T-cell (primary cell): ENCODE measurements around the gene CREBRF. TPM values are rescaled to one million over a fixed set of nuclear protein-coding genes. Genes with fewer than 3 reads are reported as not detected.

Experiments
- ATAC-seq, 4 experiments: fragments of 200-7000 bp in 3 of 4; fragments of 150-1000 bp in 1 of 4; cut with Tn5 transposase; replicated peaks in 1 of 4; 1 replicate in 3 of 4; 2 replicates in 1 of 4; pipeline ENCODE4 v1.10.0; 2021; ENCODE audit warnings: moderate library complexity in 3 of 4, mild to moderate bottlenecking in 2 of 4, moderate number of reproducible peaks in 1 of 4
- CTCF ChIA-PET, 2 donors: fragments of 300-600 bp; sonication (Branson Sonifier 250); formaldehyde crosslinking; loops; one replicate each; lab custom pipeline; 2022; ENCODE audit warnings: antibody characterized with exemption in 2 of 2; lab: Charles Lee
- POLR2A ChIA-PET, 2 donors: fragments of 300-600 bp; sonication (Branson Sonifier 250); formaldehyde crosslinking; loops; one replicate each; lab custom pipeline; 2022; ENCODE audit warnings: antibody characterized with exemption in 2 of 2; lab: Charles Lee
- DNase-seq, 35 experiments: peaks; one replicate each; pipeline versions ENCODE4 v3.0.0 to v3.0.0-alpha.2; 2013 to 2023
- H3K27ac ChIP-seq: one replicate; pipeline ENCODE4 v1.5.1; 2013; ENCODE audit warnings: low read length
- H3K27me3 ChIP-seq, 2 experiments: replicated peaks in 1 of 2; 1 replicate in 1 of 2; 2 replicates in 1 of 2; pipeline versions ENCODE4 v1.6.1 to v1.7.0; 2013; ENCODE audit warnings: low read length in 1 of 2, mixed read lengths in 1 of 2; ENCODE audit not compliant: control insufficient read depth in 2 of 2, insufficient read depth in 2 of 2; ENCODE audit errors: extremely low read depth in 1 of 2
- H3K36me3 ChIP-seq, 2 donors: 1 replicate in 1 of 2; 2 replicates in 1 of 2; pipeline versions ENCODE4 v1.6.1 to v1.7.0; 2013; ENCODE audit warnings: low read length in 1 of 2; ENCODE audit not compliant: control insufficient read depth in 2 of 2, insufficient read depth in 1 of 2; ENCODE audit errors: extremely low read depth in 1 of 2
- H3K4me1 ChIP-seq, 2 experiments: 1 replicate in 1 of 2; 2 replicates in 1 of 2; pipeline versions ENCODE4 v1.6.1 to v1.7.0; 2013; ENCODE audit warnings: low read length in 2 of 2, mixed read lengths in 1 of 2; ENCODE audit not compliant: insufficient read depth in 2 of 2, control insufficient read depth in 1 of 2; ENCODE audit errors: extremely low read depth in 1 of 2
- H3K4me3 ChIP-seq, 2 donors: 1 replicate in 1 of 2; 2 replicates in 1 of 2; pipeline versions ENCODE4 v1.5.1 to v1.7.0; 2013; ENCODE audit warnings: mild to moderate bottlenecking in 2 of 2, low read length in 1 of 2, moderate library complexity in 1 of 2; ENCODE audit not compliant: control insufficient read depth in 1 of 2; ENCODE audit errors: extremely low read depth in 1 of 2
- H3K9me3 ChIP-seq: 2 replicates; pipeline ENCODE4 v1.7.0; 2013
- H3K27ac Mint-ChIP-seq, 2 donors: one replicate each; pipeline ENCODE4 v1.8.0; 2020 to 2021; ENCODE audit warnings: mild to moderate bottlenecking in 2 of 2, mixed read lengths in 2 of 2
- H3K27me3 Mint-ChIP-seq, 2 donors: one replicate each; pipeline ENCODE4 v1.8.0; 2021 to 2022; ENCODE audit warnings: mixed read lengths in 2 of 2
- H3K36me3 Mint-ChIP-seq: one replicate; pipeline ENCODE4 v1.8.0; 2021; ENCODE audit warnings: mixed read lengths
- H3K4me1 Mint-ChIP-seq, 3 donors: one replicate each; pipeline ENCODE4 v1.8.0; 2020 to 2022; ENCODE audit warnings: mixed read lengths in 3 of 3, mild to moderate bottlenecking in 1 of 3
- H3K4me3 Mint-ChIP-seq, 3 donors: one replicate each; pipeline ENCODE4 v1.8.0; 2020 to 2022; ENCODE audit warnings: mild to moderate bottlenecking in 3 of 3, mixed read lengths in 3 of 3, moderate library complexity in 3 of 3
- H3K9me3 Mint-ChIP-seq, 3 donors: one replicate each; pipeline ENCODE4 v1.8.0; 2020 to 2022; ENCODE audit warnings: mixed read lengths in 3 of 3
- WGBS: methylation state at CpG from one replicate; pipeline ENCODE4 v1.1.5; 2013; ENCODE audit warnings: missing lambda C conversion rate; ENCODE audit not compliant: insufficient coverage; 5-methylcytosine and 5-hydroxymethylcytosine counted together
- total RNA-seq, 35 experiments: library from RNA in 6 of 35; stranded (reverse) in 6 of 35; fragments of 120-200 nt in 1 of 35; gene quantifications; one replicate each; pipeline versions ENCODE4 v1.2.1 to v1.2.4 and lab custom pipeline; 2013 to 2026

CREBRF gene
- total RNA-seq, 5 donors from 2014 or later (not counting 1 experiment from before 2014, with no cell fraction given), result 77.8 to 94.7 (median 89.7) TPM

- Mint-ChIP-seq H3K36me3 (peaks cover 42% of the 10 kb centered on the region), H3K4me3 (no peak overlapping the region), H3K4me1 (peaks cover 47 to 52% (median 51%) of the 10 kb centered on the region in 3 donors), H3K9me3 (peaks cover 0 to 3% (median 0%) of the 10 kb centered on the region in 3 donors), H3K27me3 (no peaks in the 10 kb centered on the region), H3K27ac (no peak overlapping the region)
- POLR2A ChIA-PET, result no interaction called here
- H3K4me1 ChIP-seq, result peaks cover 0 to 6% of the 10 kb centered on the region in 2 experiments
- no peaks in the 10 kb centered on the region for H3K9me3 ChIP-seq
- H3K27ac ChIP-seq, result no peak overlapping the region
- no peaks in the 10 kb centered on the region for H3K27me3 ChIP-seq
- ATAC-seq (no peak), DNase-seq (no peak)
- CTCF ChIA-PET, result no interaction called here
- 100% methylated on average over 2 of the region's 3 CpGs for WGBS
- H3K4me3 ChIP-seq, result no peak overlapping the region
- H3K36me3 ChIP-seq, result peaks cover 3 to 15% of the 10 kb centered on the region in 2 donors
These were observed 22.7 kb downstream of the CREBRF start for GRCh38 chr5:173078878-173079277.

DNA sequence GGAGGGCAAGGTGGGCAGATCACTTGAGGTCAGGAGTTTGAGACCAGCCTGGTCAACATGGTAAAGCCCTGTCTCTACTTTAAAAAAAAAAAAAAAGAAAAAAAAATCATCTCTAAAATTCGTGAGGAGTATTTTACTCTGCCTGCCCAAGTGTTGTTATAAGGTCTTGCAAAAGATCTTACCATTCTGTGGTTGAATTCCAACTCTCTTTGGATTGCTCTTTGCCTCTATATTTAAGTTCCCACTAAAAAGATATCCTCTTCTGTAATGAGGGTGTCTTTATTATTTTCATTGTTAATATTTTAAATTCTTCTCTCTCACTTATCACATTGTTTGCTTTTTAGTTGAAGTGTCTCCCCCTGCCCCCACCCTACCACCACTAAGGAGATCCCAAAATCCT lies 33.4 kb downstream of the CREBRF start:
- Mint-ChIP-seq H3K27ac (no peak overlapping the region), H3K4me3 (no peak overlapping the region), H3K4me1 (peaks cover 30 to 34% (median 33%) of the 10 kb centered on the region in 3 donors), H3K9me3 (no peaks in the 10 kb centered on the region), H3K36me3 (peaks cover 51% of the 10 kb centered on the region), H3K27me3 (no peaks in the 10 kb centered on the region)
- ChIA-PET POLR2A (no interaction called here), CTCF (interaction anchor here in 1 of 2 donors (0.7 kb wide), 1 partner anchor 54 kb away, joined by 3 read pairs; no protein-coding TSS in a partner anchor)
- Histone ChIP-seq H3K9me3 (no peaks in the 10 kb centered on the region), H3K4me1 (no peaks in the 10 kb centered on the region), H3K27me3 (no peaks in the 10 kb centered on the region), H3K4me3 (no peak overlapping the region), H3K27ac (no peak overlapping the region), H3K36me3 (peaks cover 12 to 40% of the 10 kb centered on the region in 2 donors)
- WGBS, result no CpG with 5 or more reads among the region's 1 CpG
- ATAC-seq, result no peak
- no peak for DNase-seq

DNA sequence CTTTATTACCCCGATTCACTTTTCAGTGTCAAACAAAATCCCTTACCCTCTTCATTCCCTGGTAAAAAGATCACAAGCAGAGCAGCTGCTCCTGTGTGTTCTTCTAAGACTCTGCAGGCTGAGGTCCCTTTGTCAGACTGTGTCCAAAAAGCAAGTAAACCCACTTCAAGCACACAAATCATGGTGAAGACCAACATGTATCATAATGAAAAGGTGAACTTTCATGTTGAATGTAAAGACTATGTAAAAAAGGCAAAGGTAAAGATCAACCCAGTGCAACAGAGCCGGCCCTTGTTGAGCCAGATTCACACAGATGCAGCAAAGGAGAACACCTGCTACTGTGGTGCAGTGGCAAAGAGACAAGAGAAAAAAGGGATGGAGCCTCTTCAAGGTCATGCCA lies 34.5 kb downstream of the CREBRF start:
- H3K27ac ChIP-seq, result no peak overlapping the region
- WGBS, result 57% methylated on average over 2 of the region's 2 CpGs
- DNase-seq (no peak), ATAC-seq (no peak)
- H3K36me3 Mint-ChIP-seq, result peaks cover 51% of the 10 kb centered on the region
- no peaks in the 10 kb centered on the region for H3K4me1 ChIP-seq
- H3K4me3 ChIP-seq, result no peak overlapping the region
- no peak overlapping the region for H3K4me3 Mint-ChIP-seq
- no peaks in the 10 kb centered on the region for H3K9me3 ChIP-seq
- no peaks in the 10 kb centered on the region for H3K9me3 Mint-ChIP-seq
- no peaks in the 10 kb centered on the region for H3K27me3 ChIP-seq
- H3K27me3 Mint-ChIP-seq, result no peaks in the 10 kb centered on the region
- ChIA-PET POLR2A (no interaction called here), CTCF (no interaction called here)
- peak overlapping the region; percentile 29 to 37 for H3K27ac Mint-ChIP-seq
- H3K4me1 Mint-ChIP-seq, result peaks cover 30 to 36% (median 35%) of the 10 kb centered on the region in 3 donors
- peaks cover 7 to 33% of the 10 kb centered on the region in 2 donors for H3K36me3 ChIP-seq

- Histone ChIP-seq H3K9me3 (no peaks in the 10 kb centered on the region), H3K36me3 (peaks cover 4 to 22% of the 10 kb centered on the region in 2 donors), H3K27ac (no peak overlapping the region), H3K4me3 (no peak overlapping the region), H3K4me1 (no peaks in the 10 kb centered on the region), H3K27me3 (no peaks in the 10 kb centered on the region)
- peaks cover 36 to 42% (median 39%) of the 10 kb centered on the region in 3 donors for H3K4me1 Mint-ChIP-seq
- no peaks in the 10 kb centered on the region for H3K27me3 Mint-ChIP-seq
- H3K36me3 Mint-ChIP-seq, result peaks cover 40% of the 10 kb centered on the region
- WGBS, result no CpG with 5 or more reads among the region's 5 CpGs
- no peak overlapping the region for H3K27ac Mint-ChIP-seq
- H3K4me3 Mint-ChIP-seq, result no peak overlapping the region
- POLR2A ChIA-PET, result interaction anchor here in 1 of 2 donors (0.8 kb wide), 1 partner anchor 85 kb away, joined by 3 read pairs; no protein-coding TSS in a partner anchor
- CTCF ChIA-PET, result interaction anchor here in 1 of 2 donors (1.0 kb wide), 1 partner anchor 27 kb away, joined by 4 read pairs; no protein-coding TSS in a partner anchor
- no peak for DNase-seq
- no peak for ATAC-seq
- H3K9me3 Mint-ChIP-seq, result no peaks in the 10 kb centered on the region
These were observed 35.8 kb downstream of the CREBRF start for GRCh38 chr5:173091981-173092380.

DNA sequence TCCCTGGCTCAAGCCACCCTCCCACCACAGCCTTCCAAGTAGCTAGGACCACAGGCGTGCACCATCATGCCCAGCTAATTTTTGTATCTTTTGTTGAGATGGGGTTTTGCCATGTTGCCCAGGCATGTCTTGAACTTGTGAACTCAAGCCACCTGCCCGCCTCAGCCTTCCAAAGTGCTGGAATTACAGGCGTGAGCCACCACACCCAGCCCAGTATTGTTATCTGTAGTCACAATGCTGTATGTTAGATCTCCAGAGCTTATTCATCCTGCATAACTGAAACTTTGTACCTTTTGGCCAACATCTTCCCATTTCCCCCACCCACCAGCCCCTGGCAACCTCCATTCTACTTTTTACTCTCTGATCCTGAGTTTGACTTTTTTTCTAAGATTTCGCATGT lies 37.5 kb downstream of the CREBRF start:
- DNase-seq, result no peak
- H3K27me3 ChIP-seq, result no peaks in the 10 kb centered on the region
- Mint-ChIP-seq H3K36me3 (peaks cover 46% of the 10 kb centered on the region), H3K4me3 (no peak overlapping the region), H3K4me1 (peaks cover 51 to 59% (median 55%) of the 10 kb centered on the region in 3 donors), H3K9me3 (no peaks in the 10 kb centered on the region), H3K27me3 (no peaks in the 10 kb centered on the region), H3K27ac (no peak overlapping the region)
- H3K4me1 ChIP-seq, result no peaks in the 10 kb centered on the region
- POLR2A ChIA-PET, result no interaction called here
- no peaks in the 10 kb centered on the region for H3K9me3 ChIP-seq
- H3K36me3 ChIP-seq, result peaks cover 4 to 19% of the 10 kb centered on the region in 2 donors
- no CpG with 5 or more reads among the region's 4 CpGs for WGBS
- no peak overlapping the region for H3K27ac ChIP-seq
- no peak overlapping the region for H3K4me3 ChIP-seq
- no peak for ATAC-seq
- CTCF ChIA-PET, result no interaction called here

GRCh38 chr5:173094012-173094661 lies 38.0 kb downstream of the CREBRF start:
- Mint-ChIP-seq H3K4me1 (peaks cover 56 to 63% (median 60%) of the 10 kb centered on the region in 3 donors), H3K4me3 (no peak overlapping the region), H3K27ac (peak overlapping the region in 1 of 2 donors; percentile 36), H3K27me3 (no peaks in the 10 kb centered on the region), H3K9me3 (no peaks in the 10 kb centered on the region), H3K36me3 (peaks cover 44% of the 10 kb centered on the region)
- Histone ChIP-seq H3K4me1 (peaks cover 0 to 5% of the 10 kb centered on the region in 2 experiments), H3K9me3 (no peaks in the 10 kb centered on the region), H3K27me3 (no peaks in the 10 kb centered on the region), H3K4me3 (no peak overlapping the region), H3K36me3 (peaks cover 7 to 19% of the 10 kb centered on the region in 2 donors), H3K27ac (no peak overlapping the region)
- CTCF ChIA-PET, result no interaction called here
- POLR2A ChIA-PET, result no interaction called here
- no peak for DNase-seq
- no peak for ATAC-seq
- WGBS, result no CpG with 5 or more reads among the region's 4 CpGs
